Measurements from ENCODE around the gene ATP6V0B.

GRCh38 chr1:43983253-43983899 lies 8.6 kb downstream of the ATP6V0B start:
- no peak for TF ChIP-seq CTCF (IDR thresholded peaks at IDR 0.05)
- TF ChIP-seq POLR2A (IDR thresholded peaks at IDR 0.05): no peak

All from lower leg skin (tissue), 3 donors.